ENCODE measurements around the gene MARCHF10.

Gene MARCHF10

DNA sequence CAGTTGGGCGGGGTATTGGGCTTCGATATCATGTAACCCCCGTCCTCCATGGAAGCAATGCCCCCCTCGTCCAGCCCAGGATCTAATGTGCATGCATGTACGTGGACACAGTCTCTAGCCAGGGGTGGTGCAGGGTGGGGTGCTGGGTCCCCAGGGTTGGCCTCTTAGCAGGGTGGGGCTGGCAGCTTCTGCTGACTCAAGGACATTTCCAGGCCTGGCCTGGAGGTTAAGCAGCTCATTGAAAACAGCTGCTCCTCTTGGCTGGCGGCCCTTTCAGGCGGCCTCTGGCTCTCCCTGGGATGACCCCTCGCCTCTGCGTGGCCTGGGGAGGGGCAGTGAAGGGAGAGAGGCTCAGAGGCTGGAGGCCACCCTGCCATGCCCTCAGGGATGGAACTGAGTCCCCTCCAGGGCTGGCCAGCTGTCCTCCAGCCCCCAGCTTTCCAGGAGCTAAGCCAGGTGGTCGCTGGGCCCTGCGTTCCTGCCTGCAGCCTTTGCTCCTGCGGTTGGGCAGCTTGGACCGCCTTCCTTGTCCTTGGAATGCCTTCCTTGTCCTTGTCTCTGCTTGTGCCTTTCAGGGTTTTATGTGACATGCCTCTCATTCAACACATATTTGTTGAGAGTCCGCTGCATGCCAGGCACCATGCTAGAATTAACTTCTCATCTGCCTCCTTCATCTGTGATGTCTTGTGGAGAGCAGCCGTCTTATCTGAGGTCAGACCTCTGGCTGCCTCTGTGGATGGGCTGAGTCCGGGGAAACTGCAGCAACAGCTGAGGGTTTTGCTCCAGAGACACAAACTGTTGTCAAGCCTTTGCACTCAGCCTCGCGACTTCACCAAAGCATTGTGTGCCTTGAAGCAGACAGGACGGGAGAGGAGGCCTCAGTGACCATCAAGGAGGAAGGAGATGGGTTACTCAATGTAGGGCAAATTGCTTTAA is 154.0 kb downstream of the MARCHF10 start:
- DNase-seq = peak; percentile 15

DNA sequence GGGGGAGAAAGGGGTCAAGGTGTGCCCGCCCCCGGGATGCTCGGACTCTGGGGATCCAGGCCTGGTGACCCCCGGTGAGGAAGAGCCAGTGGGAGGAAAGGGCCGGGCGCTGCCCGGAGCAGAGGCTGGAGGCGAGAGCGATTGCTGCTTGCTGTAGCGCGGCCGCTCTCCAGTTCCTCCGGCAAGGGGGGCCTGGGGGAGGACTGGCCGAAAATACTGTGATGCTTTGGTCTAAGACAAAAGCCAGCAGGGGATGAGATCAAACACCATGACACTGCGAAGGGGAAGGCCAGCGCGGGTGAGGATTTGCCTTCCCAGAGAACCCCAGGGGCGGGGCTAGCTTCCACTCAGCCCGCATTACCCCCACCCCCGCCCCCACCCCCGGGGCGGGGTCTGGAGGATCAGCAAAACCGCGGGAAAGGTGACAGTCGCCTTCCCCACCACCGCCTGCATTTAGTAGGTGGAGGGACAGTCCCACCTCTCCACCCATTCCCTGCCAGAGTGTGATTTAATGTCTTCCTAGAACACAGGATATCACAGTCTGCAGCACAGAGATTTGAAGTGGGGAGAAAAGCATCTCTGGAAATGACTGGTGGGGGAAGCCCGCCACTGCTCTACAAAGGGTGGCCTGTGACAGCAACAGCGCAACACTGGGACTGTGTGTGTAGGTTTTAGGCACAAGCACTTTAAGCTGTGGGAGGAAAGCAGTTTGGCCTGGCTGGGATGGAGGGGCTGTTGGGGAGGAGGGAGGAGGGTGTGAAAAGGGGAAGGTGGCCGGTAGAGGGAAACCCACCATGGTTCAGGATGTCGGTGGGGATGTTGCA is 154.9 kb downstream of the MARCHF10 start:
- DNase-seq = peak; percentile 97

DNA sequence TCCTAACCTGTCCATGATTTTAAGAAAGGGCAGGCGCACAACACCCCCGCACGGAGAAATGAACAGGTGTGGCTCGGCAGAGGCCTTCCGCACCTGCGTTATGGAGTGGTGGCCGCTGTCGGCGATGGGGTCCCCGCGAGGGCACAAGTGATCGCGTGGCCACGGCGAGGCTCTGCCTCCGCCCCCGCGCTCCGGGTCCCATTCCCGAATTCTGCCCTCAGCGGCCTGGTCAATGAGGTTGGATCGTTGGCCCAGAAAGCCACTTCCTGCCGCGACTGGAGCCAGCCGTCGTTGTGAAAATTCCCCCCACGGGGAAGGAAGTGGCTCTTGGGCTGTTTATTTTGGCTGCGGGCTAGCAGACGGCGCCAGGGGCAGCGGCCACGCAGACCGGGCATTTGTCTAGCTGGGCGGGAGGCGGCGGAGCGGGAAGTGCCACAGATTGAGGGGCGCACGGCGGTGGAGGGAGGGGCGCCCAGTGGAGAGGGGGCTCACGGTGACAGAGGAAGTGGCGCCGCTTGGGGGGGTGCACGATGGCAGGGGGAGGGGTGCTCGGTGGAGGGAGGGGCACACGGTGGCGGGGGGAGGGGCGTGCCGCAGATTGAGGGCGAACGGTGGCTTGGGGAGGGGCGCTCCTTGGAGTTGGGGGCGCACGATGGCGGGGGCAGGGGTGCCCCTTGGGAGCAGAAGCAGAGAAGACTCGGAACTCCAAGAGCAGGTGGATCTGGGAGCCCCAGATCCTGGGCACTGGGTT is 155.7 kb downstream of the MARCHF10 start:
- DNase-seq = peak; percentile 53
